Panc1 (cell line): ENCODE measurements around the gene NTM. TPM values are rescaled to one million over a fixed set of nuclear protein-coding genes. Genes with fewer than 3 reads are reported as not detected.

ENCODE experiments used
- ATAC-seq: fragments of 200-7000 bp; cut with Tn5 transposase; 2 replicates; pipeline ENCODE4 v1.9.1; 2020; ENCODE audit warnings: mild to moderate bottlenecking, moderate library complexity
- BruUV-seq: library from RNA; stranded (reverse); fragments of 400-500 nt; replicated peaks from 2 replicates; lab custom pipeline; 2021; lab: Mats Ljungman, UMichigan
- CTCF ChIA-PET: fragments of 300-600 bp; sonication (Branson Sonifier 250); formaldehyde crosslinking; loops from one replicate; lab custom pipeline; 2022; ENCODE audit warnings: antibody characterized with exemption; lab: Charles Lee
- POLR2A ChIA-PET: fragments of 300-600 bp; sonication (Branson Sonifier 250); formaldehyde crosslinking; loops from one replicate; lab custom pipeline; 2022; ENCODE audit warnings: antibody characterized with exemption; lab: Charles Lee
- DNase-seq: peaks from one replicate; pipeline ENCODE4 v3.0.0-alpha.2; 2010; ENCODE audit warnings: low read depth, low spot score
- H3K27ac ChIP-seq: 2 replicates; pipeline ENCODE4 v1.5.1; 2011; ENCODE audit warnings: mild to moderate bottlenecking, low read length, inconsistent platforms
- H3K27me3 ChIP-seq: fragments of 200-500 bp; sonication (Bioruptor generic); 2 replicates; pipeline ENCODE4 v1.6.0; 2014; ENCODE audit warnings: low read length, inconsistent platforms; ENCODE audit not compliant: control insufficient read depth, insufficient read depth
- H3K36me3 ChIP-seq: fragments of 200-500 bp; sonication (Bioruptor generic); 2 replicates; pipeline ENCODE4 v1.5.1; 2014; ENCODE audit warnings: inconsistent platforms, mild to moderate bottlenecking, low read length, moderate library complexity; ENCODE audit not compliant: control insufficient read depth, insufficient read depth
- H3K4me1 ChIP-seq: 2 replicates; pipeline ENCODE4 v1.5.1; 2011; ENCODE audit warnings: inconsistent platforms, mild to moderate bottlenecking, low read length, moderate library complexity; ENCODE audit not compliant: control insufficient read depth, insufficient read depth
- H3K4me3 ChIP-seq, 2 experiments: 2 replicates each; pipeline ENCODE4 v1.5.1; 2011 to 2012; ENCODE audit warnings: low read depth in 2 of 2, low read length in 2 of 2, mild to moderate bottlenecking in 2 of 2, inconsistent platforms in 1 of 2, moderate library complexity in 1 of 2
- H3K9me3 ChIP-seq: fragments of 200-500 bp; sonication (Bioruptor generic); 2 replicates; pipeline ENCODE4 v1.5.1; 2014; ENCODE audit warnings: low read depth, mild to moderate bottlenecking, inconsistent platforms, low read length, moderate library complexity; ENCODE audit not compliant: control insufficient read depth, insufficient read depth
- CTCF ChIP-seq: fragments of 450-650 bp; IDR thresholded peaks from 2 replicates; pipeline ENCODE4 v1.5.1; 2017; ENCODE audit warnings: mild to moderate bottlenecking
- POLR2AphosphoS5 ChIP-seq: IDR thresholded peaks from 2 replicates; pipeline ENCODE4 v1.6.1; 2012; ENCODE audit warnings: mild to moderate bottlenecking, low read depth, low read length, moderate library complexity
- REST ChIP-seq, 2 experiments: IDR thresholded peaks; 2 replicates each; pipeline ENCODE4 v1.6.1; 2011 to 2012; ENCODE audit warnings: low read depth in 2 of 2, control low read depth in 1 of 2, low read length in 1 of 2, mild to moderate bottlenecking in 1 of 2, moderate library complexity in 1 of 2; ENCODE audit not compliant: insufficient read depth in 1 of 2
- SIN3A ChIP-seq: IDR thresholded peaks from 2 replicates; pipeline ENCODE4 v1.6.1; 2012; ENCODE audit warnings: low read depth, mild to moderate bottlenecking, low read length, moderate library complexity, borderline replicate concordance; ENCODE audit not compliant: insufficient read depth
- TCF7L2 ChIP-seq: IDR thresholded peaks from 2 replicates; pipeline ENCODE4 v1.6.1; 2011; ENCODE audit warnings: mild to moderate bottlenecking, low read depth, low read length, inconsistent platforms
- in situ Hi-C: cut with HindIII; loops from 2 replicates; pipeline ENCODE4 v1.10.0; 2016; ENCODE audit warnings: low sequenced_read_pairs, low pct_unique_long_range_greater_than_20kb
- intact Hi-C: fragments of 100-400 bp; cut with micrococcal nuclease; formaldehyde crosslinking; loops from one replicate; pipeline ENCODE4 v1.10.0; 2022; ENCODE audit not compliant: unreplicated experiment
- total RNA-seq: library from RNA; stranded (reverse); gene quantifications from one replicate; pipeline ENCODE4 v1.2.1, GENCODE V29; 2021; ENCODE audit not compliant: unreplicated experiment

The NTM gene
- total RNA-seq, 1 experiment from 2014 or later: 0.10 TPM

- DNase-seq (no peak), ATAC-seq (no peak)
- no peaks in the 10 kb centered on the region for H3K36me3 ChIP-seq
- TF ChIP-seq SIN3A (no peak), REST (IDR thresholded peaks at IDR 0.05; ENCODE audit: insufficient read depth in 1 of 2, low read depth in 2 of 2, low read length in 1 of 2) (no peak), POLR2AphosphoS5 (no peak)
- in situ Hi-C loops (no loop called here), intact Hi-C loops (no loop called here)
- H3K27ac ChIP-seq: no peak overlapping the region
- no peak overlapping the region for H3K4me3 ChIP-seq
- H3K9me3 ChIP-seq: no peaks in the 10 kb centered on the region
- no peaks in the 10 kb centered on the region for H3K27me3 ChIP-seq
- BruUV-seq: no TSS peak
- H3K4me1 ChIP-seq: no peaks in the 10 kb centered on the region
- POLR2A ChIA-PET: no interaction called here
- CTCF ChIA-PET: no interaction called here
These were observed 15.5 kb downstream of the NTM start for GRCh38 chr11:131385763-131386390.

- H3K27me3 ChIP-seq: no peaks in the 10 kb centered on the region
- TF ChIP-seq POLR2AphosphoS5: no peak
- no peak for TF ChIP-seq TCF7L2
- no peak for TF ChIP-seq CTCF
- TF ChIP-seq REST (IDR thresholded peaks at IDR 0.05; ENCODE audit: insufficient read depth in 1 of 2, low read depth in 2 of 2, low read length in 1 of 2): no peak
- TF ChIP-seq SIN3A: no peak
- no peaks in the 10 kb centered on the region for H3K4me1 ChIP-seq
- no peak for ATAC-seq
- POLR2A ChIA-PET: no interaction called here
- intact Hi-C loops (no loop called here), in situ Hi-C loops (no loop called here)
- H3K9me3 ChIP-seq: no peaks in the 10 kb centered on the region
- no peaks in the 10 kb centered on the region for H3K36me3 ChIP-seq
- no peak overlapping the region for H3K27ac ChIP-seq
- H3K4me3 ChIP-seq: no peak overlapping the region
- DNase-seq: no peak
- BruUV-seq: no TSS peak
- CTCF ChIA-PET: no interaction called here
These were observed 16.0 kb downstream of the NTM start for GRCh38 chr11:131386408-131386807.
